A549 (cell line): ENCODE measurements around the gene RPS6KA2.

Source experiments
- CTCF ChIP-seq: fragments of >200 bp; sonication (Bioruptor Twin); formaldehyde crosslinking; IDR thresholded peaks from 3 replicates; pipeline ENCODE4 v1.5.1; 2016
- EP300 ChIP-seq, 2 experiments: fragments of >200 bp; sonication (Bioruptor Twin); formaldehyde crosslinking; IDR thresholded peaks; 2 replicates in 1 of 2; 3 replicates in 1 of 2; pipeline ENCODE4 v1.6.1; 2016 to 2017
- FOSL2 ChIP-seq, 2 experiments: fragments of 450-650 bp in 1 of 2; fragments of >200 bp in 1 of 2; sonication (Bioruptor Twin) in 1 of 2; formaldehyde crosslinking; IDR thresholded peaks; 2 replicates each; pipeline versions ENCODE4 v1.5.0 to v1.6.1; 2016 to 2020; ENCODE audit warnings: mild to moderate bottlenecking in 1 of 2, moderate library complexity in 1 of 2
- JUN ChIP-seq, 2 experiments: fragments of >200 bp; sonication (Bioruptor Twin); formaldehyde crosslinking; IDR thresholded peaks; 2 replicates in 1 of 2; 3 replicates in 1 of 2; pipeline ENCODE4 v1.6.1; 2016 to 2017
- KDM1A ChIP-seq: fragments of 200-600 bp; sonication (generic); IDR thresholded peaks from 2 replicates; pipeline ENCODE4 v1.6.1; 2016; ENCODE audit warnings: low read depth, mild to moderate bottlenecking
- MAX ChIP-seq: IDR thresholded peaks from 2 replicates; pipeline ENCODE4 v1.6.1; 2012
- POLR2A ChIP-seq: IDR thresholded peaks from 2 replicates; pipeline ENCODE4 v1.6.1; 2012; ENCODE audit warnings: mild to moderate bottlenecking, low read length
- RCOR1 ChIP-seq: fragments of 150-350 bp; IDR thresholded peaks from 2 replicates; pipeline ENCODE4 v1.6.1; 2014; ENCODE audit warnings: antibody characterized with exemption, low read length, low read depth
- REST ChIP-seq: fragments of 200-600 bp; sonication (generic); IDR thresholded peaks from 2 replicates; pipeline ENCODE4 v1.6.1; 2016; ENCODE audit warnings: antibody characterized with exemption, mild to moderate bottlenecking, moderate library complexity
- SMC3 ChIP-seq: fragments of >200 bp; sonication (Bioruptor Twin); formaldehyde crosslinking; IDR thresholded peaks from 3 replicates; pipeline ENCODE4 v1.6.1; 2018; ENCODE audit warnings: inconsistent platforms
- TFCP2L1 ChIP-seq: fragments of 250-450 bp; sonication (Bioruptor Pico); IDR thresholded peaks from 2 replicates; pipeline ENCODE4 v1.5.0; 2021; ENCODE audit warnings: mild to moderate bottlenecking
- ZFP36 ChIP-seq: fragments of 450-650 bp; IDR thresholded peaks from 2 replicates; pipeline ENCODE4 v1.6.1; 2014; ENCODE audit warnings: borderline replicate concordance; ENCODE audit not compliant: partially characterized antibody

GRCh38 chr6:166405386-166405785 is 221.7 kb downstream of the RPS6KA2 start:
- TF ChIP-seq CTCF: no peak
- no peak for TF ChIP-seq REST
- TF ChIP-seq POLR2A: no peak
- TF ChIP-seq MAX: no peak
- no peak for TF ChIP-seq JUN (IDR thresholded peaks at IDR 0.05)
- TF ChIP-seq EP300 (IDR thresholded peaks at IDR 0.05): no peak
- no peak for TF ChIP-seq SMC3
- TF ChIP-seq RCOR1: no peak
- no peak for TF ChIP-seq ZFP36
- TF ChIP-seq TFCP2L1 (CRISPR knock-in tag): no peak
- TF ChIP-seq FOSL2 (IDR thresholded peaks at IDR 0.05): no peak
- TF ChIP-seq FOSL2 (CRISPR knock-in tag; IDR thresholded peaks at IDR 0.05): no peak
- TF ChIP-seq KDM1A: no peak
